Stomach (tissue), 4 donors: ENCODE results near the gene MRPL48.

Source experiments
- POLR2A ChIP-seq, 4 donors: fragments of 450-650 bp; IDR thresholded peaks; one replicate each; pipeline ENCODE4 v1.6.1; 2016; ENCODE audit warnings: antibody characterized with exemption in 4 of 4, control low read depth in 2 of 4, mild to moderate bottlenecking in 1 of 4, moderate library complexity in 1 of 4
- TF ChIP-seq, protein P1 (sequence below), 7 experiments: fragments of 450-650 bp in 4 of 7; fragments of 200-600 bp in 3 of 7; sonication (generic) in 3 of 7; IDR thresholded peaks; one replicate each; pipeline ENCODE4 v1.5.1; 2016 to 2019; ENCODE audit warnings: antibody characterized with exemption in 7 of 7, control low read depth in 2 of 7, mild to moderate bottlenecking in 1 of 7

DNA sequence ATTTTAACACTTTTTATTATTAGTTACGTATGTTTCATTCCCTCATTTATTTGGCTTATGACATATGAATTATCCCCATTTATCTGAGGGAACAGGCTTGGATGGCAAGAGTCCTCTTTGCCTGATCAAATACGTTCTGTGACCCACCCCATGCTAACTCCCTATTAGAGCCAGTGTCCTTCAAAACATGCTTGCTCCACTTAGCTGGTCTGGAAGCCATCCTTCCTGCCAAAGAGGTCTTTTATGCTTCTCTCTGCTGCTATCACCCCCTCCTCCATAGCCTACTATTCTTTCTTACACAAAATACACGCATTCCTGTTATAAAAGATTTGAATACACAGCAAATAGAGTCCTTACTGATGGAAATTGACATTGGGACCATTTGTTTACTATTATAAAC, 82.6 kb downstream of the MRPL48 start:
- TF ChIP-seq, protein P1, sequence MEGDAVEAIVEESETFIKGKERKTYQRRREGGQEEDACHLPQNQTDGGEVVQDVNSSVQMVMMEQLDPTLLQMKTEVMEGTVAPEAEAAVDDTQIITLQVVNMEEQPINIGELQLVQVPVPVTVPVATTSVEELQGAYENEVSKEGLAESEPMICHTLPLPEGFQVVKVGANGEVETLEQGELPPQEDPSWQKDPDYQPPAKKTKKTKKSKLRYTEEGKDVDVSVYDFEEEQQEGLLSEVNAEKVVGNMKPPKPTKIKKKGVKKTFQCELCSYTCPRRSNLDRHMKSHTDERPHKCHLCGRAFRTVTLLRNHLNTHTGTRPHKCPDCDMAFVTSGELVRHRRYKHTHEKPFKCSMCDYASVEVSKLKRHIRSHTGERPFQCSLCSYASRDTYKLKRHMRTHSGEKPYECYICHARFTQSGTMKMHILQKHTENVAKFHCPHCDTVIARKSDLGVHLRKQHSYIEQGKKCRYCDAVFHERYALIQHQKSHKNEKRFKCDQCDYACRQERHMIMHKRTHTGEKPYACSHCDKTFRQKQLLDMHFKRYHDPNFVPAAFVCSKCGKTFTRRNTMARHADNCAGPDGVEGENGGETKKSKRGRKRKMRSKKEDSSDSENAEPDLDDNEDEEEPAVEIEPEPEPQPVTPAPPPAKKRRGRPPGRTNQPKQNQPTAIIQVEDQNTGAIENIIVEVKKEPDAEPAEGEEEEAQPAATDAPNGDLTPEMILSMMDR (IDR thresholded peaks at IDR 0.05): no peak
- no peak for TF ChIP-seq POLR2A (IDR thresholded peaks at IDR 0.05)
